Neural crest cell (in vitro differentiated cells): ENCODE results near the gene KIFAP3. TPM values are rescaled to one million over a fixed set of nuclear protein-coding genes. Genes with fewer than 3 reads are reported as not detected.

ENCODE experiments used
- DNase-seq: peaks from one replicate; pipeline ENCODE4 v3.0.0; 2021; ENCODE audit warnings: low read depth, mixed read lengths, low spot score
- H3K27ac Mint-ChIP-seq: one replicate; pipeline ENCODE4 v1.8.0; 2021; ENCODE audit warnings: mild to moderate bottlenecking, mixed read lengths; ENCODE audit not compliant: unreplicated experiment
- H3K27me3 Mint-ChIP-seq: 2 replicates; pipeline ENCODE4 v1.8.0; 2021; ENCODE audit warnings: low read depth, mild to moderate bottlenecking, mixed read lengths
- H3K36me3 Mint-ChIP-seq: 2 replicates; pipeline ENCODE4 v1.8.0; 2021; ENCODE audit warnings: low read depth, mild to moderate bottlenecking, mixed read lengths
- H3K4me1 Mint-ChIP-seq: 2 replicates; pipeline ENCODE4 v1.8.0; 2021; ENCODE audit warnings: mixed read lengths
- H3K4me3 Mint-ChIP-seq: one replicate; pipeline ENCODE4 v1.8.0; 2021; ENCODE audit warnings: mild to moderate bottlenecking, mixed read lengths
- H3K9me3 Mint-ChIP-seq: 2 replicates; pipeline ENCODE4 v1.8.0; 2021; ENCODE audit warnings: mixed read lengths
- total RNA-seq: library from RNA; stranded (reverse); gene quantifications from 2 replicates; pipeline ENCODE4 v1.2.1, GENCODE V29; 2021
- TF ChIP-seq, protein P1 (sequence below): fragments of 200-600 bp; sonication (generic); conservative IDR thresholded peaks from 2 replicates; pipeline ENCODE4 v1.5.0; 2021; ENCODE audit warnings: antibody characterized with exemption, mild to moderate bottlenecking

The KIFAP3 gene
- total RNA-seq, 1 donor from 2014 or later = 19.6 TPM

DNA sequence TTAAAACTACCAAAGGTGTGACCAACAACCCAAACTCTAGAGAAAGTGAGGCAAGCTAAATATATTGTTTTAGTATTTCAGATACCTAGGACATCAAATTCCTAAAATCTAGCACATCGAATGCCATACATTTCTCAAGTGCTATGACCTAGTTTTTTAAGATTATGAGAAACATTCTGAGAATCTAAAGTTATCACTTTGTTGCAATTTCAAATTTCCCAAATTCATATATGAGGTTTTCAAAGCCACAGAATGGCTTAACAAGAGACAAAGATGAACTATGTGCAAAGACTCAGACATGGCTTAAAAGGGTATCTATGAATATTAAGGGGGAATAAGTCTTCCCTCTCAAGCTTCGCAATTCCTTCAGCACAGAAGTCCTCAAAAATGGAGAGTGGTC, 187.6 kb downstream of the KIFAP3 start:
- no peak for DNase-seq
- Mint-ChIP-seq H3K4me3 (no peak overlapping the region), H3K27me3 (no peaks in the 10 kb centered on the region), H3K9me3 (no peaks in the 10 kb centered on the region), H3K4me1 (peaks cover 12% of the 10 kb centered on the region), H3K36me3 (peaks cover 4% of the 10 kb centered on the region), H3K27ac (no peak overlapping the region)
- TF ChIP-seq, protein P1, sequence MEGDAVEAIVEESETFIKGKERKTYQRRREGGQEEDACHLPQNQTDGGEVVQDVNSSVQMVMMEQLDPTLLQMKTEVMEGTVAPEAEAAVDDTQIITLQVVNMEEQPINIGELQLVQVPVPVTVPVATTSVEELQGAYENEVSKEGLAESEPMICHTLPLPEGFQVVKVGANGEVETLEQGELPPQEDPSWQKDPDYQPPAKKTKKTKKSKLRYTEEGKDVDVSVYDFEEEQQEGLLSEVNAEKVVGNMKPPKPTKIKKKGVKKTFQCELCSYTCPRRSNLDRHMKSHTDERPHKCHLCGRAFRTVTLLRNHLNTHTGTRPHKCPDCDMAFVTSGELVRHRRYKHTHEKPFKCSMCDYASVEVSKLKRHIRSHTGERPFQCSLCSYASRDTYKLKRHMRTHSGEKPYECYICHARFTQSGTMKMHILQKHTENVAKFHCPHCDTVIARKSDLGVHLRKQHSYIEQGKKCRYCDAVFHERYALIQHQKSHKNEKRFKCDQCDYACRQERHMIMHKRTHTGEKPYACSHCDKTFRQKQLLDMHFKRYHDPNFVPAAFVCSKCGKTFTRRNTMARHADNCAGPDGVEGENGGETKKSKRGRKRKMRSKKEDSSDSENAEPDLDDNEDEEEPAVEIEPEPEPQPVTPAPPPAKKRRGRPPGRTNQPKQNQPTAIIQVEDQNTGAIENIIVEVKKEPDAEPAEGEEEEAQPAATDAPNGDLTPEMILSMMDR = no peak

DNA sequence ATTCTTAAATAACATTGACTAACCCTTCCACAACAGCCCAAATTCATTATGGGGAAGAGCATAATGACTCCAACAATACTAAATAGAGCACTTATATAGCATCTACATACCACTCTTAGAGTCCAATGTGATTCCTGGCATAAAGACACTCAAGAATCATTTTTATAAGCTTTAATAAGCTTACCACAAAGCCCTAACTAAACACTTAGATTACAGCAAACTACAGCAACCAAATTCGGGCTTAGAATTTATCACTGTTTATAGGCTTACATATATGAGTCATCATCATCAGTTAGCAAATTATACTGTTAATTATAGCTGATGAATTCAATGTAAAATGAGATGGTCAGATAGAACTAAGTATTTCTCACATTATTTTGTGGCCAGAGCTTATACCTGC, 188.1 kb downstream of the KIFAP3 start:
- DNase-seq = no peak
- H3K27me3 Mint-ChIP-seq = no peaks in the 10 kb centered on the region
- H3K4me1 Mint-ChIP-seq = peaks cover 9% of the 10 kb centered on the region
- no peaks in the 10 kb centered on the region for H3K9me3 Mint-ChIP-seq
- peaks cover 6% of the 10 kb centered on the region for H3K36me3 Mint-ChIP-seq
- no peak overlapping the region for H3K4me3 Mint-ChIP-seq
- H3K27ac Mint-ChIP-seq = no peak overlapping the region
- TF ChIP-seq, protein P1 = no peak

DNA sequence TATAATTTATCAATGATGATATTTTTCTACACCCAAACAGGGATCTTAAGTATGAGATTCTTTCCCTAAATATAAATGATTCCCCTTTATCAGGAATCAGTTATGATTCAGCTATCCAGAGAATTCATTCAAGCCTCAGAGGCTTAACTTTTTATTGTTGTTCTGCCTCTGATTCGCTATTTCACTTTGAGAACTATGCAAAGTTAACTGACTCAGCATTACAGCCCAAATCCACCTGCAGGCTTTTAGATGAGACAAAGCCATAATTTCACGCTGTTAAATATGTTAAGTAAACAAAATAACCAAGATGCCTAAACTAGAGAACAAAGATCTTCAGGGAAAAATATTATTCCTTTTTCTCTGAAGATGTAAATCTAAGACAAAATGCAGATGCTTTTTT, 189.3 kb downstream of the KIFAP3 start:
- peaks cover 4% of the 10 kb centered on the region for H3K4me1 Mint-ChIP-seq
- no peaks in the 10 kb centered on the region for H3K27me3 Mint-ChIP-seq
- TF ChIP-seq, protein P1 = no peak
- no peaks in the 10 kb centered on the region for H3K9me3 Mint-ChIP-seq
- H3K36me3 Mint-ChIP-seq = peaks cover 7% of the 10 kb centered on the region
- H3K27ac Mint-ChIP-seq = no peak overlapping the region
- DNase-seq = no peak
- H3K4me3 Mint-ChIP-seq = no peak overlapping the region

DNA sequence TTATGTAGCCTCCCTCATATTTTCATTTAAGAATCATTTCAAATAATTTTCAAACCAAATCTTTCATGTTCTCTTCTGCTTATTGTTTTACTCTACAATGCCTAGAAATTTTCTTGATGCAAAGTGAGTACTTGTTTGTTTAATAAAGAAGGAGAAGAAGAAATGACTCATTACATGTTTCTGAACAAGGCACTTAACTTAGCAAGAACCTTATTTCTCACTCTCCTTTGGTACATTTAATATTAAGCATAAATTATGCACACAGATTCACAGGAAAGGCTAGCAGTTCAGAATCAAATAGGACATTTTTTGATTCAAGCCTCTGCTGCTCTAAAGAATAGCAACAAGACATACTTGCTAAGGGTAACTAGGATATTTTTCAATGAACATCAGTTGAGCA, 189.9 kb downstream of the KIFAP3 start:
- no peaks in the 10 kb centered on the region for H3K27me3 Mint-ChIP-seq
- peaks cover 4% of the 10 kb centered on the region for H3K4me1 Mint-ChIP-seq
- H3K4me3 Mint-ChIP-seq = no peak overlapping the region
- TF ChIP-seq, protein P1 = no peak
- no peak for DNase-seq
- H3K9me3 Mint-ChIP-seq = no peaks in the 10 kb centered on the region
- H3K36me3 Mint-ChIP-seq = peaks cover 7% of the 10 kb centered on the region
- H3K27ac Mint-ChIP-seq = no peak overlapping the region

DNA sequence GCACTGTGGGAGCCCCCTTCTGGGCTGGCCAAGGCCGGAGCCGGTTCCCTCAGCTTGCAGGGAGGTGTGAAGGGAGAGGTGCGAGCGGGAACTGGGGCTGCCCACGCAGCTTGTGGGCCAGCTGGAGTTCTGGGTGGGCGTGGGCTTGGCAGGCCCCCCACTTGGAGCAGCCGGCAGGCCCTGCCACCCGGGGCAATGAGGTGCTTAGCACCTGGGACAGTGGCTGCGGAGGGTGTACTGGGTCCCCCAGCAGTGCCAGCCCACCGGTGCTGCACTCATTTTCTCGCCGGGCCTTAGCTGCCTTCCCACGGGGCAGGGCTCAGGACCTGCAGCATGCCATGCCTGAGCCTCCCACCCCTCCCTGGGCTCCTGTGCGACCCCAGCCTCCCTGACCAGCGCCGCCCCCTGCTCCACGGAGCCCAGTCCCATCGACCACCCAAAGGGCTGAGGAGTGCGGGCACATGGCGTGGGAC, 192.4 kb downstream of the KIFAP3 start:
- Mint-ChIP-seq H3K9me3 (no peaks in the 10 kb centered on the region), H3K27me3 (no peaks in the 10 kb centered on the region), H3K4me1 (no peaks in the 10 kb centered on the region), H3K4me3 (no peak overlapping the region), H3K27ac (no peak overlapping the region), H3K36me3 (peaks cover 10% of the 10 kb centered on the region)
- TF ChIP-seq, protein P1 = no peak
- no peak for DNase-seq
